GM12892 (cell line): Measurements from ENCODE around the gene ITGB5.

Source experiments
- DNase-seq: peaks from one replicate; pipeline ENCODE4 v3.0.0; 2011; ENCODE audit not compliant: insufficient read length
- FAIRE-seq: peaks from 2 replicates; lab custom pipeline; 2011; peaks lifted over from hg19 to GRCh38; lab: Jason Lieb, UNC
- POLR2A ChIP-seq: IDR thresholded peaks from 2 replicates; pipeline ENCODE4 v1.6.1; 2011; ENCODE audit warnings: low read depth, low read length, control low read depth
- POLR2AphosphoS5 ChIP-seq: IDR thresholded peaks from 2 replicates; pipeline ENCODE4 v1.6.1; 2011; ENCODE audit warnings: low read depth, low read length, control low read depth
- TAF1 ChIP-seq: IDR thresholded peaks from 2 replicates; pipeline ENCODE4 v1.6.1; 2011; ENCODE audit warnings: low read depth, mild to moderate bottlenecking, control low read depth, low read length, borderline replicate concordance

Gene ITGB5

DNA sequence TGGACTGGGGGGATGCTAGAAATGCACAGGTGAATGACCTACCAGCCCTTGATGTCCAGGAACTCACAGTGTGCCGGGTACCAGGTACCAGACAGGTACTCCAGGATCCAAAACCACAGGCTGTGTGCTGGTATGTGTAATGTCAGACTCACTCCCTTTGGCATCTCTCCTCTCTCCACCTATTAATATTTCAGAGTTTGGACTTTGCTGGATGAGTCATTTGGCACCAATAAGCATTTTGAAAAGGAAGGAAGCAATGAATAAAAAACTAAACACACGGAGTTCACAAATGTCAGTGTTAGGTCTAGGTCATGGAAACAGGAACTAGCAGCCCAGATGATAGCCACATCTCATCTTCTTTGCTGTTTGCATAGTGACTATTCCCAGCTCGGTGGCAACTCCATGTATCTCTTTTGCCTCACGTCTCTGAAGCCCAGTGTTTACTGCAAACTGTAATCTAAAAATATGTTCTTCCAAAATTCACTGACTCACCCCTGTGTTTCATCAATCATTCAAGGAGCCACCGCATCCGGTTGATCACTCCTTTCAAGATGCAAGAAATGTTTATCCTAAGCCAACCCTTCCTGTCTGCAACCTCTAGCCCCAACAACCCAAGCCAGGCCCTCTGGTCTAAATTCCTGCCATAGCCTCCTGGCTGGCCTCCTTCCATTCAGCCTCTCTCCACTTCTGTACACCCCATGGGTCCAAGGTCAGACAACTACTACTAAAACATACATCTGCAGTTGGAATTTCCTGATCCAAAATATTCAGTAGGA lies 8.4 kb downstream of the ITGB5 start:
- TF ChIP-seq POLR2AphosphoS5 = no peak
- no peak for TF ChIP-seq POLR2A
- TF ChIP-seq TAF1 = no peak
- DNase-seq (no peak), FAIRE-seq (no peak)

DNA sequence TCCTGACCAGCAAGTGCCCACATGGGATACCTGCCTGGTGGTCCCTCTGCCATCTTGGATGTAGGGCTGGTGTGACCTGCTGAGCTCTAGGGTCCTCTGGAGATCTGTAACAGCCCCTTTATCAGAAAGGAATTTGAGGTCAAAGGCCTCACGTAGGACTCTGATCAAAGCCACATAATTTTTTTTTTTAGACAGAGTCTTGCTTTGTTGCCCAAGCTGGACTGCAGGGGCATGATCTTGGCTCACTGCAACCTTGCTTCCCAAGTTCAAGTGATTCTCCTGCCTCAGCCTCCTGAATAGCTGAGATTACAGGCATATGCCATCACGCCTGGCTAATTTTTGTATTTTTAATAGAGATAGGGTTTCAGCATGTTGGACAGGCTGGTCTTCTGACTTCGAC lies 9.5 kb downstream of the ITGB5 start:
- TF ChIP-seq POLR2A = no peak
- no peak for FAIRE-seq
- no peak for DNase-seq

DNA sequence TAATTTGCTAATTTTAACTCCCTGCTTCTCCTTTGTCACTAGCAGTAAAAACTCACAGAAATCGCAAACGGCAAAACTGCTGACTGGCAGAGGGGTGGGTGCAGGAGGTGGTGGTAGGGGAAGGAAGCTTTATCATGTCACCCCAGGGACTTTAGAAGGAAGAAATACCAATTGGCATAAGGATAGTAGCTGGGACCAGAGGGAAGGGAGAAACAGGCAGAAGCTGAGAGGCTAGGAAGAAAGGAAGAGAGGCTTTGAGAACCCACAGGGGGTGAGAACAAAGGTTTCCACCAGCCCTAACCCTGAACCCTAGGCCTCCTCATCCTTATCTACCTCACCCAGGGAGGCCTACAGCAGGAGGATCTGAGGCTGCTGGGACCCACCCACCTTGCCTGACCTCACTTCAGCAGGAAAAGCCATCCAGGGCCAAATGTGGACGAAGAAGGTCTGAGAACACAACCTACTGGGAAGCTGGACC lies 10.7 kb downstream of the ITGB5 start:
- TF ChIP-seq POLR2A (no peak), TAF1 (no peak), POLR2AphosphoS5 (no peak)
- DNase-seq = no peak
- FAIRE-seq = no peak

DNA sequence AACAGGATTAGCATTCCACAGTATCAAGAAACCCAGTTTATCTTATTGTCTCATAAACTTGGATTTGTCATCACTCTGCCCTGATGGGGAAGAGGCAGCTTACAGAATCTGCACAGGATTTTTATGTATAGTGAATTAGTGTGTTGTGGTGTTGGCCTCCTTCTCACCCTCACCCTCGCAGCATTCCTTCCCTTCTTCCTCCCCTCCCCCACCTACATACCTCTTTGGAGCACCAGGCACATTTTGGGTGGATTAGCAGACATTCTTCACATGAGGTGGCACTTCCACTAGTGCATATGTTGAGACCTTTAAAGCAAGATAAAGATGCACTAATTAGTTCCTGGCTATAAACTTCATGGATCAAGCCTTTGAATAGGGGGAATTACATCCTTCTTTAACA lies 13.9 kb downstream of the ITGB5 start:
- no peak for TF ChIP-seq POLR2AphosphoS5
- no peak for TF ChIP-seq POLR2A
- no peak for TF ChIP-seq TAF1
- FAIRE-seq (no peak), DNase-seq (no peak)

DNA sequence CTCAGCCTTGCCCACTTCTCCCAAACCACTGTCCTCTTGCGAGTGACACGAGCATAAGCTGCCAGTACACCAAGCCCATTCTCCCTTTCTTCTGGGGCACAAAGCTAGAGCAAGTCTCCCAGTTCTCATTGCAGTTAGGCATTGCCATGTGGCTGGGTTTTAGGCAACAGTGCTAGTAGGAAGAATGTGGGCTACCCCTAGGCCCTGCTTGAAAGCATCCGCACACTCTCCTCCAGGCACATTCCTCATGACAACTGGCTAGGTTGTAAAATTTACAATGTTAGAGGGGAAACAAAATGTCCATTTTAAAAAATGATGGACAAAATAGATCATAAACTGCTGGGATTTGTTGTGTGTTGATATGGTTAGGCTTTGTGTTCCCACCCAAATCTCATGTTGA lies 19.7 kb downstream of the ITGB5 start:
- TF ChIP-seq POLR2AphosphoS5 (no peak), TAF1 (no peak), POLR2A (no peak)
- FAIRE-seq (no peak), DNase-seq (no peak)

DNA sequence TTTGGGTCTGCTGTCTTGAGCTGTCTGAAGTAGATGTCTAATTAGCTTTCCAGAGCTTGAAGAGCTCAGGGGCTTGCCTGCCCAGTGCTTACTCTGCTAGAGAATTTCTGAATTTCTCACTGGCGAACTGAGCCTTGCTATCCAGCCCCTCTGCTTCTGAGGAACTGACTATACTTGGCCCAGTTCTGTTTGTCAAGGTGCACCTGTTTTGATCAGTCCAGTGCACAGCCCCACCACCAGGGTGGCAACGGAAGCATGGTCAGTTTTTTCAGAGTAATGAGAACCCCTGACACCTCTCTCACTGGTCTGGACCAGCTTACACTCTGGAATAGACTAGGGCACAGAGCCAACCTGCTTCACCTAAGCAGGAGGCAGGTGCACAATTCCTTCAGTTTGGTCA lies 25.2 kb downstream of the ITGB5 start:
- FAIRE-seq (no peak), DNase-seq (no peak)
- TF ChIP-seq POLR2AphosphoS5 (no peak), TAF1 (no peak), POLR2A (no peak)

DNA sequence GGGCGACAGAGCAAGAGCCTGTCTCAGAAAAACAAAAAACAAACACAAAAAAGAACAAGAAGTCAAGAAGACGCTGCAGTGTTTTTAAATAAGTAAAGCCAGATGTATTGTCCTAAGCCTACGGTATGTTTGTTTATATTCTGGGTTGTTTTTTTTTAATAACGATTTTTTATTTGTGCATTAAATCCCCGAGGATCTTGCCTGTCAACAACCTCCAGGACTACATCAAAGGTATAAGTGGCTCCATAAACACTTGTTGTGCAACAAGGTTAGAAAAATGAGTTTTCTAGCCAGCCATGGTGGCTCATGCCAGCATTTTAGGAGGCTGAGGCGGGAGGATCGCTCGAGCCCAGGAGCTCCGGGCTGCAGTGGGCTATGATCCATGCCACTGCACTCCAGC lies 26.1 kb downstream of the ITGB5 start:
- no peak for FAIRE-seq
- DNase-seq = no peak
- TF ChIP-seq POLR2AphosphoS5 = no peak
- TF ChIP-seq TAF1 = no peak

DNA sequence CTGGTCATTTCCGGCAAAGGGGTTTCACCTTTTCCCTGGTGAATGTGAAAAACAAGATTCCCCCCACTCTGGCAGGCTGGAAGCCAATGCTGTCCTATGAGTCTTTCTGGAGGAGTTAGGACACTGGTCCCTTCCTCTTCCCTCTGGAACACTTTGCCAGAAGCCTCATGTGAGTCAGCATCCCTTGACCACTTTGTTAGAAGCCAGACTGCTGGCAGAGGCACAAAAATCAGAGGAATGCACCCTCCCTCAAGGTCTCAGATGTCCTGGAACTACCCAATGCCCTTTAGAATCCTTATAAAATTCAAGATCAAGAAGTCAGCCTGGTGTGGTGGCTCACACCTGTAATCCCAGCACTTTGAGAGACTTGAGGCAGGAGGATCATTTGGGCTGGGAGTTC lies 26.6 kb downstream of the ITGB5 start:
- DNase-seq (no peak), FAIRE-seq (no peak)
- TF ChIP-seq POLR2AphosphoS5 (no peak), POLR2A (no peak), TAF1 (no peak)

DNA sequence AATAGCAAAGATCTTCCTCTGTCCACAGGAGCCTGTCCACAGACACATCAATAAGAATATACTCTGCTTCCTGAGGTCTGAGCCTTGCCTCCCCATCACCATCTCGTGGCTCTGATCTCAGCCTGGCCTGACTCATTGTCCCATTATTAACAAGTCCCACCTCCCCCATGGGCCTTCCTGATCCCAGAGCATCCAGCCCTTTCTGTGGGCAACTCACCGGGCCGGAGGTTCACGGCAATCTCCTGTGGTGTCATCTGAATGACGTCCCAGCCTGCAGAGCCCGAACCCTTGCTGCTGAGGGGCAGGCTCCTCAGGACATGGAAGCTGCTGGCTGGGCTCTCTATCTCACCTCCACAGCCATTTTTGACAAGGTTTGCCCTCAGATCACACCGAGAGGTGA lies 28.1 kb downstream of the ITGB5 start:
- DNase-seq = no peak
- FAIRE-seq = no peak

DNA sequence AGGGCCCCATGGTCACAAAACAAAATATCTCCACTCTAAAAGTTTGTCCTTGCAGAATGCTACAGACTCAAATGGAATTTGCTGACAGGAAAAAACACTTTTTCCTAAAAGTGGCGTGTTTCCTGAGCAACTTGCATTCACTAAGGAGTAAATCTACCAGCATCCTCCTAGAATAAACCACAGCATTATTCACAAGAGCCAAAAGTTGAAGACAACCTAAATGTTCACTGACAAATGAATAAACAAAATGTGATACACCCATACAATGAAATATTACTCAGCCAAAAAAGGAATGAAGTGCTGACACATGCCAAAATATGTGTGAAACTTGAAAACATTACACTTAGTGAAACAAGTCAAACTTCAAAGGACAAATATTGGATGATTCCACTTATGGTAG lies 28.9 kb downstream of the ITGB5 start:
- TF ChIP-seq POLR2AphosphoS5 (no peak), POLR2A (no peak), TAF1 (no peak)
- FAIRE-seq = no peak
- no peak for DNase-seq

More for the DNA sequence above, 28.1 kb downstream of the ITGB5 start:
- no peak for TF ChIP-seq POLR2A
- no peak for TF ChIP-seq TAF1
- TF ChIP-seq POLR2AphosphoS5 = no peak

DNA sequence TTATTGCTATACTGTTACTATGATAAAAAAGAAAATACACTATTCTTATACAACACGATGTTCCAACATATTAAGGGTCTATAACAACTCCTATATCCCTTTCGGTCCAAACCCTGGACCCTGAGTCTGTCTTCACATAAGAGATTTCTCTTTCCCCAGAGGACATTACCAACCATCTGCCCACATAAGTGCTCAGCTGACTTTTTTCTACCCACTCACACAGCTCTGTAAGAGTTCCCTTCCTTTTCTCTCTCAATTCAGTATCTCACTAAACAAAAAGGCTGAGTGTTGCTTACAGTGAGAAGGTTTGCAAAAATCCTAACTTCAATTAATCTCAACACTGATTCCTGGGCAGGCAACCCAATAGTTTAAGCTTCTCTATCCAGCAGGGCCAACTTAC lies 30.5 kb downstream of the ITGB5 start:
- FAIRE-seq = no peak
- DNase-seq = no peak
- TF ChIP-seq POLR2A (no peak), POLR2AphosphoS5 (no peak), TAF1 (no peak)

DNA sequence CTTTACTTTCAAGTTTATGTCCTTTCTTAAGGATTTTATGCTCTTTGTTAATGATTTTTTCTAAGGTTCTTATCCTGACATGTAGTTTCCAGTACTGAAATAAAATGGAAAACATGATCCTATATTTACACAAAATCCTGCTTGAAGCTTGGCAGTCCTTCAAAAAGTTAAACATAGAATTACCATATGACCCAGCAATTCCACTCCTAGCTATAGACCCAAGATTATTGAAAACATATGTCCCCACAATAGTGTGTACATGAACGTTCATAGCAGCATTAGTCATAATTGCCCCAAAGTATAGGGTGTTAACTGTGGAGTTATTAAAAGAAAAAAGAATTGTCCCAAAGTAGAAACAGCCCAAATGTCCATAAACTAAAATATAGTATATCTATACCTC lies 33.2 kb downstream of the ITGB5 start:
- TF ChIP-seq POLR2A (no peak), POLR2AphosphoS5 (no peak), TAF1 (no peak)
- FAIRE-seq (no peak), DNase-seq (no peak)
